Left colon (tissue), 2 donors: ENCODE data around the gene EXOC2. TPM values are rescaled to one million over a fixed set of nuclear protein-coding genes. Genes with fewer than 3 reads are reported as not detected.

ENCODE experiments used
- ATAC-seq: fragments of 200-7000 bp; cut with Tn5 transposase; one replicate; pipeline ENCODE4 v1.9.1; 2020; ENCODE audit warnings: mild to moderate bottlenecking, moderate library complexity
- DNase-seq, 2 donors: peaks; one replicate each; pipeline ENCODE4 v3.0.0-alpha.2; 2020
- intact Hi-C, 2 donors: fragments of 100-400 bp; cut with DNase I in 1 of 2; cut with micrococcal nuclease in 1 of 2; formaldehyde crosslinking; loops; one replicate each; pipeline versions ENCODE4 v1.11.2 to v1.14.0; 2022; cut with DNase I, micrococcal nuclease
- long read RNA-seq: library from polyadenylated mRNA; unstranded; transcript quantifications from one replicate; pipeline ENCODE4 v2.0.0, GENCODE V29; 2021
- total RNA-seq, 2 donors: library from RNA; stranded (reverse); fragmentation: NEBNext Ultra II Directional; extraction: Animal tissue kit (Norgen Biotek cat#: 25700); gene quantifications; one replicate each; pipeline ENCODE4 v1.2.1, GENCODE V29; 2021
- donor health status: DM: no; HTN: no; CAD: no.
- donor health status: DM: yes; HTN: yes; CAD: no.

EXOC2 gene, protein sequence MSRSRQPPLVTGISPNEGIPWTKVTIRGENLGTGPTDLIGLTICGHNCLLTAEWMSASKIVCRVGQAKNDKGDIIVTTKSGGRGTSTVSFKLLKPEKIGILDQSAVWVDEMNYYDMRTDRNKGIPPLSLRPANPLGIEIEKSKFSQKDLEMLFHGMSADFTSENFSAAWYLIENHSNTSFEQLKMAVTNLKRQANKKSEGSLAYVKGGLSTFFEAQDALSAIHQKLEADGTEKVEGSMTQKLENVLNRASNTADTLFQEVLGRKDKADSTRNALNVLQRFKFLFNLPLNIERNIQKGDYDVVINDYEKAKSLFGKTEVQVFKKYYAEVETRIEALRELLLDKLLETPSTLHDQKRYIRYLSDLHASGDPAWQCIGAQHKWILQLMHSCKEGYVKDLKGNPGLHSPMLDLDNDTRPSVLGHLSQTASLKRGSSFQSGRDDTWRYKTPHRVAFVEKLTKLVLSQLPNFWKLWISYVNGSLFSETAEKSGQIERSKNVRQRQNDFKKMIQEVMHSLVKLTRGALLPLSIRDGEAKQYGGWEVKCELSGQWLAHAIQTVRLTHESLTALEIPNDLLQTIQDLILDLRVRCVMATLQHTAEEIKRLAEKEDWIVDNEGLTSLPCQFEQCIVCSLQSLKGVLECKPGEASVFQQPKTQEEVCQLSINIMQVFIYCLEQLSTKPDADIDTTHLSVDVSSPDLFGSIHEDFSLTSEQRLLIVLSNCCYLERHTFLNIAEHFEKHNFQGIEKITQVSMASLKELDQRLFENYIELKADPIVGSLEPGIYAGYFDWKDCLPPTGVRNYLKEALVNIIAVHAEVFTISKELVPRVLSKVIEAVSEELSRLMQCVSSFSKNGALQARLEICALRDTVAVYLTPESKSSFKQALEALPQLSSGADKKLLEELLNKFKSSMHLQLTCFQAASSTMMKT
- 10 to 100 TPM; 13.9 to 17.6 TPM for total RNA-seq
- long read RNA-seq, full-length matches to known transcripts, result 34 of 45 reads
- long read RNA-seq, partial matches to known transcripts, result 4 of 45 reads
- long read RNA-seq, other reads (novel, unspliced or antisense), result 7 of 45 reads

- intact Hi-C loops, result no loop called here
- peak; percentile 85 to 91 for DNase-seq
- peak; percentile 97 for ATAC-seq
Observed at GRCh38 chr6:692858-693722, at the start of gene EXOC2. Gene EXOC2 (minus strand): TSS chr6:693139. CDS start chr6:637818, 55,321 bp downstream.

DNA sequence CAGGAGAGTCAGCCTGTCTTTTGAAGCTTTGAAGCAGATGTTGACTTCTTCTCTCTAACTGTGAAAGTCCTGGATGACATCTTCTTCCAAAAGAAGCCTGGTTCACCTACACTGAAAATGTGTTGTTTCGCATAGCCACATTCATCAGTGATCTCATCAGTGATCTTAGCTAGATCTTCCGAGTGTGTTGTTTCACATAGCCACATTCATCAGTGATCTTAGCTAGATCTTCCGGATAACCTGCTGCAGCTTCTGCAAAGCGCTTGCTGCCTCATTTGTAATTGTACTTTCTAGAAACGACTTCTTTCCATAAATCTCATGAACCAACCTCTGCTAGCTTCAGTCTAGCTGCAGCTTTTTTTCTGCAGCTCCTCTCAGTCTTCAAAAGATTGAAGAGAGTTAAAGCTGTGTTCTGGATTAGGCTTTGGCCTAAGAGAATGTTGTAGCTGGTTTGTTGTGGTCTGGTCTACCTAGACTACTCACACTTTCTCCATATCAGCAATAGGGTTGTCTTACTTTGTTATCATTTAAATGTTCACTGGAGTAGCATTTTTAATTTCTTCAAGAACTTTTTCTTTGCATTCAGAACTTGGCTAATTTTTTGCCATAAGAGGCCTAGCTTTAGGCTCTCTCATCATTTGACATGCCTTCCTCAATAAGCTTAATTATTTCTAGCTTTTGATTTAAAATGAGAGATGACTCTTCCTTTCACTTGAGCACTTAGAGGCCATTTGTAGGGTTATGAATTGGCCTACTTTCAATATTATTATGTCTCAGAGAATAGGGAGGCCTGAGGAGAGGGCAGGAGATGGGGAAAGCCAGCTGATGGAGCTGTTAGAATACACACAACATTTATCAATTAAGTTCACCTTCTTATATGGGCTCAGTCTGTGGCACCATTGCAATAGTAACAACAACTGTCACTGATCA lies 48.7 kb upstream of the EXOC2 start:
- ATAC-seq (no peak), DNase-seq (no peak)
- intact Hi-C loops, result no loop called here

DNA sequence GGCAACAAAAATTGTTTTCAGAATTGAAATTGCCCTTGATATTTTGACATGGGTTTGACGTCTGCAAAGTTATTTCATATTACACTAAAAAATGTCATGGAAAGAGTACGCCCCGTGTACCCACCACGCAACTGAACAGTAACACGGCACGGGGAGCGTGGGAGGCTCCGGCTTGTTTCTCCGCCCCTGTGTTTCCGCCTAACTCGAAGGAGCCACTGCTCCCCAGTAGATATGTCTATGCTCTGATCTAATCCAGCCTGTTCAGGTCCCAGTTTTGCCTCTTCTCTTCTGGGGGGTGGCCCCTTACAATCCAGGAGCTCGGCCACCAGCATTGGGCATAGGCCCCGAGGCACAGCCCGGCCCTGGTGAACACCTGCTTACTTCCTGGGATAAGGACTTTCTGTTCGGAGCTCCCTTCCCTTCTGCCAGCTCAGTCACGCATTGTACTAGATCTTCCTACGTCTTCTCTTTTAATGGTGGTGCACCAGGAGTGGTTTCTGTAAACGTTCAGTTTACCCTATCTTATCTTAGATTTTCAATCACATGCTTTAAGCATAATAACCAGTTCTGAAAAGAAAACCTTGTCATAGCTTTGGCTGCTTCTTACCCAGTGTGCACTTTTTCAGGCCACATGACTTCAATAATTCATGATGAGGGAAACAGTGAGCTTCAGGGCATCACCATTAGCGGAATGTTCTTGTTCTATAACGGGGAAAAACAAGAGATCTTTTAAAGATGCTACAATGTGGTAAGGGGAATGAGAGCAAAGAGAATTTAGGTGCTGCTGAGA lies 43.9 kb upstream of the EXOC2 start:
- DNase-seq (no peak), ATAC-seq (no peak)
- intact Hi-C loops, result no loop called here

- DNase-seq (no peak), ATAC-seq (no peak)
- intact Hi-C loops, result no loop called here
Observed at GRCh38 chr6:733431-734219, 40.7 kb upstream of the EXOC2 start.

DNA sequence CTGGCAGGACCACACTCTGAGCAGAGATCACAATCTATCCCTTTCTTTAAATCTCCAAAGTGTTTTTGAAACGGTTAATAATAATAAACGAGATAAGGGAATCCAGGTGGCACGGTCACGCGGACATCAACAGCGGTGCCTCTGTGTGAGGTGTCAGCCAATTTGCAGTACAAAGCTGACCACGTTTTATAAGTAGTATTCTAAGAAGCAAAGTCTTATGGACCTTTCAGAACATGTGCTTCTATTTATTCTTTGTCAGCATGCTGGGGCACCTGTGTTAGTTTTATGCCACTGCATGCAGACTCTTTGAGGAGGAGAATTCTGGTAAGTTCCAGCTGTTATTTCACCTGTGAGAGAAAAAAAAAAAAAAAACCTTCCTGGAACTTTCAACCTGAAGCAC lies 39.0 kb upstream of the EXOC2 start:
- DNase-seq (no peak), ATAC-seq (no peak)
- intact Hi-C loops, result no loop called here

- DNase-seq (no peak), ATAC-seq (no peak)
- intact Hi-C loops, result loop anchor here in 1 of 2 donors (10.0 kb wide), 2 partner anchors 105 to 655 kb away; partner anchors contain the start of gene FOXF2
Observed at GRCh38 chr6:729606-730320, 36.8 kb upstream of the EXOC2 start.

DNA sequence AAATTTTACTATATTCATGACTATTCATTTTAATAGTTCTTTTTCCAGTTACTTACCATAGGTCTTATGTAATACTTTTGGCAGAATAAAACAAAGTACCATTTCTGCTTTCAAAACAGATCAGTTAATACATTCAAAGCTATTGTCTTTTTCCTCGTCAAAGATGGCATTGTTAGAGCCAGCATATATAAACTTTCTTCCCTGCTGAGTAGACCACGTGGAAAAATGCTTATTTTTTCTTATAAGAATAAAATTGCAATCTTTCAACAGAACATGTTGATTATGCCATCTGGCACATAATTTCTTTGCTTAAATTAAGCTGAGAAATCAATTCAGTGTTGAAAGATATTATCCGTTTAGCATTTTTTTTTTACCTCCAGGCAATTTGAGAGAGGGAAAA lies 34.9 kb upstream of the EXOC2 start:
- DNase-seq (no peak), ATAC-seq (no peak)
- intact Hi-C loops, result loop anchor here in 1 of 2 donors (10.0 kb wide), 2 partner anchors 103 to 657 kb away; partner anchors contain the start of gene FOXF2

DNA sequence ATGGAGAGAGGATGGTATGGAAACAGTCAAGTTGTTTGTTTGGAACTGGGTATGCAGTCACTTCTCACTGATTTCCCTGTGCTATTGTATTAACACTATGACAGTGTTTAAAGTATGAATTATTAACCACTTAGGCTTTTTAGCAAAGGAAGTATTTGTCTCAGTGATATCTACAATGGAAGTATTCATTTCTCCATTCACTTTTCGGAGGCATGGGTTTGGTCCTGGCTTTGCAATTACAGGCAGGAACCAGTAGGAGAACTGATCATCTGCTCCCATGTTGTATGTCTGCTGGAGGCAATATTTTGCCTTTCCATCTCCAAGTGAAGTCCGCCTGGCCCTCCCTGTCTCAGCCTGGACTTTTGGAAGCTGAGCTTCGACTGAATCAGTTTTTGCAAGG lies 30.6 kb upstream of the EXOC2 start:
- DNase-seq (no peak), ATAC-seq (no peak)
- intact Hi-C loops, result loop anchor here in 1 of 2 donors (10.0 kb wide), 2 partner anchors 99 to 661 kb away; partner anchors contain the start of gene FOXF2

DNA sequence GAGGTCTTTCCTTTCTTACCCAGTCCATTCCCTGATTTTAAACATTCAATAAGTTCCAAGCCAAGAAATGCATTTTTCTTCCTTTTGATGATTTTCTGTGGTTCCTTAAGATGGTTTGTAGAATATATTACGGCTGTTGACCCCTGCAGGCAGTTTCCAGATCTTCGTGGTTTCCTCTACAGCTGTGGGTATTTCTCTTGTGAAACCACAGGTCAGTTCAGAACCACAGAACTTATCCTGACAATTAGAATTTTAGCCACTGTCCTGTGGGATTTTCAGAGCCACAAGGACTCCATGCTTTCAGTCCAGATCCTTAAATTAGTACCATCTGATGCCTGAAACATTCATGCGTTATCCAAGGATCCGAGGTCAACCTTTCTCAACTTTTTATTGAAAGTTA lies 29.7 kb upstream of the EXOC2 start:
- no peak for ATAC-seq
- intact Hi-C loops, result loop anchor here in 1 of 2 donors (10.0 kb wide), 2 partner anchors 98 to 662 kb away; partner anchors contain the start of gene FOXF2
- DNase-seq, result no peak

GRCh38 chr6:722077-722524 lies 29.2 kb upstream of the EXOC2 start:
- DNase-seq (peak; percentile 70 to 90), ATAC-seq (peak; percentile 91)
- intact Hi-C loops, result loop anchor here in 1 of 2 donors (10.0 kb wide), 2 partner anchors 97 to 663 kb away; partner anchors contain the start of gene FOXF2

DNA sequence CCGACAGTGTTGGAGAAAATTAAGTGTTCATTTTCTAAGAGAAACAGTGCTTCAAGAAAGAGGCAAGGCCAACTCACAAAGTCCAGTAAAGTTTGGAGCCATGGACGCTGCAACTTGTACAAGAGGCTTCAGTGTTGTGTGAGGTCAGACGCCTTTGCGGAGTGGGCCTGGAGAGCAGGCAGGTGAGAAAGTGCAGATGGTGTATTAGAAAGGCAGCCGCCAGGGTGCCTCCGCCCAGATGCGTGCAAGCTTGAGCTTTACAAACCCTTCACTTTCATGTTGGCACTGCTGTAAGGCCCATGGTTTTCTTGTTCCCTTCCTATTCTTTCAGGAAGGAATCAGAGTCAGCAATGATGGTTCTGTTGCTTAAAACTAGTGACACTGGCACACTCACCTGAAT lies 25.4 kb upstream of the EXOC2 start:
- ATAC-seq (no peak), DNase-seq (no peak)
- intact Hi-C loops, result no loop called here

- no peak for ATAC-seq
- intact Hi-C loops, result no loop called here
- no peak for DNase-seq
Observed at GRCh38 chr6:717135-717534, 24.2 kb upstream of the EXOC2 start.

- DNase-seq, result no peak
- intact Hi-C loops, result no loop called here
- no peak for ATAC-seq
Observed at GRCh38 chr6:715709-716491, 23.0 kb upstream of the EXOC2 start.

DNA sequence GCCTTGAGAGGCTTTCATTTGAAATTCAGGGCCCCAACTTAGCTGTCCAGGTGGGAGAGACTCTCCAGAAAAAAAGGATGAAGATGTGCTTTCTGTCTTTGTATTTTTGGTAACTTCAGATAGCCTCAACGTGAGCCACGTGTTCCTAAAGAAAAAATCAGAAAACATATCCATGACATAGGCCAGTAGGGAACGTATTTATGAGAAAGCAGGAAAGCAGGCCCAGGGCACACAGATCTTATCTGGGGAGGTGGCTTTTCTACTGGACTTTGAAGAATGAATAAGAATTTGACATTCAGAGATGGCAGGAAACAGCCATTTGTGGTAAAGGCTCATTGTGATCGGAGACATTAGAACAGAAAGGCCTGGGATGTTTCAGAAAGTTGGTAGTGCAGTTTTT lies 21.2 kb upstream of the EXOC2 start:
- no peak for ATAC-seq
- DNase-seq, result no peak
- intact Hi-C loops, result no loop called here
